ENCODE measurements around the gene SYN1. TPM values are rescaled to one million over a fixed set of nuclear protein-coding genes. Genes with fewer than 3 reads are reported as not detected.
"Not testable (repeated sequence)": the region's sequence is repeated elsewhere in the genome, so short reads cannot be mapped to it uniquely, and the experiment has no call there.

Gene SYN1
- polyA plus RNA-seq (2013, experiment 1 of 2): 5.5 TPM
- polyA plus RNA-seq (2013, experiment 2 of 2): 5.5 TPM

GRCh38 chrX:47619486-47620302 lies at the start of gene SYN1:
SYN1 (minus strand) TSS chrX:47619857; CDS start chrX:47619728, 129 bp downstream.
- Histone ChIP-seq H3K18ac (ENCODE audit: low read depth in 1 of 2, low read length in 2 of 2) (no peak within 1 kb of the TSS), H3K27me3 (ENCODE audit: control insufficient read depth in 1 of 2, insufficient read depth in 1 of 2, low read length in 2 of 2) (peaks cover 26 to 62% of the 10 kb centered on the region in 2 experiments), H3K79me1 (replicated peaks; ENCODE audit: low read length, poor library complexity, severe bottlenecking) (no peaks in the 10 kb centered on the region), H3K4me3 (ENCODE audit: insufficient read depth in 1 of 2, low read depth in 1 of 2, low read length in 2 of 2) (peak within 1 kb of the TSS; percentile 46 to 62), H2BK15ac (ENCODE audit: low read depth, poor library complexity, severe bottlenecking) (no peak within 1 kb of the TSS), H2BK12ac (ENCODE audit: low read length in 2 of 2) (no peak within 1 kb of the TSS), H2BK5ac (ENCODE audit: low read depth, low read length, poor library complexity, severe bottlenecking) (no peak within 1 kb of the TSS), H3K4me1 (ENCODE audit: control insufficient read depth, insufficient read depth, low read depth, low read length) (peaks cover 7% of the 10 kb centered on the region), H4K8ac (ENCODE audit: low read length) (no peak within 1 kb of the TSS), H3K23ac (ENCODE audit: low read length in 2 of 2) (no peak within 1 kb of the TSS), H2AK5ac (ENCODE audit: low read length, severe bottlenecking) (no peak within 1 kb of the TSS), H3K27ac (ENCODE audit: low read length, poor library complexity, severe bottlenecking) (no peak within 1 kb of the TSS), H3K9me3 (ENCODE audit: control insufficient read depth, low read length) (peaks cover 4% of the 10 kb centered on the region), H2AFZ (ENCODE audit: low read depth, low read length) (peak within 1 kb of the TSS; percentile 53), H3K14ac (ENCODE audit: low read length in 2 of 2) (no peak within 1 kb of the TSS), H2BK120ac (ENCODE audit: low read depth, low read length) (no peak within 1 kb of the TSS), H4K91ac (ENCODE audit: low read length) (no peak within 1 kb of the TSS), H3K4ac (ENCODE audit: low read depth in 1 of 2, low read length in 2 of 2) (no peak within 1 kb of the TSS), H3K36me3 (ENCODE audit: control insufficient read depth in 1 of 2, insufficient read depth in 2 of 2, low read depth in 1 of 2, low read length in 2 of 2) (no peaks in the 10 kb centered on the region), H3K4me2 (ENCODE audit: low read length, poor library complexity, severe bottlenecking) (peak within 1 kb of the TSS; percentile 77), H3K9ac (ENCODE audit: low read length) (no peak within 1 kb of the TSS)
- DNase-seq: peak; percentile 71
- WGBS: under 1% methylated on average over 38 of the region's 88 CpGs

- not testable (repeated sequence) for H3K4ac ChIP-seq (ENCODE audit: low read depth in 1 of 2, low read length in 2 of 2); H3K4me3 ChIP-seq (ENCODE audit: insufficient read depth in 1 of 2, low read depth in 1 of 2, low read length in 2 of 2); H2BK120ac ChIP-seq (ENCODE audit: low read depth, low read length); H3K4me1 ChIP-seq (ENCODE audit: control insufficient read depth, insufficient read depth, low read depth, low read length); H3K14ac ChIP-seq (ENCODE audit: low read length in 2 of 2); H4K91ac ChIP-seq (ENCODE audit: low read length); H2AK5ac ChIP-seq (ENCODE audit: low read length, severe bottlenecking); H2AFZ ChIP-seq (ENCODE audit: low read depth, low read length); H3K79me1 ChIP-seq (replicated peaks; ENCODE audit: low read length, poor library complexity, severe bottlenecking); H4K8ac ChIP-seq (ENCODE audit: low read length); H2BK5ac ChIP-seq (ENCODE audit: low read depth, low read length, poor library complexity, severe bottlenecking); H3K9ac ChIP-seq (ENCODE audit: low read length); H3K27me3 ChIP-seq (ENCODE audit: control insufficient read depth in 1 of 2, insufficient read depth in 1 of 2, low read length in 2 of 2); DNase-seq; H3K27ac ChIP-seq (ENCODE audit: low read length, poor library complexity, severe bottlenecking); H3K18ac ChIP-seq (ENCODE audit: low read depth in 1 of 2, low read length in 2 of 2); H3K4me2 ChIP-seq (ENCODE audit: low read length, poor library complexity, severe bottlenecking); H3K23ac ChIP-seq (ENCODE audit: low read length in 2 of 2); H3K9me3 ChIP-seq (ENCODE audit: control insufficient read depth, low read length); H3K36me3 ChIP-seq (ENCODE audit: control insufficient read depth in 1 of 2, insufficient read depth in 2 of 2, low read depth in 1 of 2, low read length in 2 of 2); H2BK15ac ChIP-seq (ENCODE audit: low read depth, poor library complexity, severe bottlenecking); H2BK12ac ChIP-seq (ENCODE audit: low read length in 2 of 2)
- 83% methylated on average over 4 of the region's 4 CpGs for WGBS
Measured at GRCh38 chrX:47665797-47666196, 46.1 kb upstream of the SYN1 start.

- DNase-seq: peak; percentile 7
- H3K23ac ChIP-seq (ENCODE audit: low read length in 2 of 2): no peak overlapping the region
- WGBS: 93% methylated on average over 2 of the region's 5 CpGs
Measured at GRCh38 chrX:47664737-47665136, 45.1 kb upstream of the SYN1 start.

GRCh38 chrX:47662144-47662657 lies 42.5 kb upstream of the SYN1 start:
- H2BK120ac ChIP-seq (ENCODE audit: low read depth, low read length): peak overlapping the region; percentile 5
- H4K91ac ChIP-seq (ENCODE audit: low read length): peak overlapping the region; percentile 50
- H3K14ac ChIP-seq (ENCODE audit: low read length in 2 of 2): no peak overlapping the region
- peaks cover 2% of the 10 kb centered on the region for H3K79me1 ChIP-seq (replicated peaks; ENCODE audit: low read length, poor library complexity, severe bottlenecking)
- no peaks in the 10 kb centered on the region for H3K9me3 ChIP-seq (ENCODE audit: control insufficient read depth, low read length)
- peaks cover 0 to 3% of the 10 kb centered on the region in 2 experiments for H3K27me3 ChIP-seq (ENCODE audit: control insufficient read depth in 1 of 2, insufficient read depth in 1 of 2, low read length in 2 of 2)
- peak overlapping the region; percentile 9 for H2BK5ac ChIP-seq (ENCODE audit: low read depth, low read length, poor library complexity, severe bottlenecking)
- H2BK12ac ChIP-seq (ENCODE audit: low read length in 2 of 2): no peak overlapping the region
- H2BK15ac ChIP-seq (ENCODE audit: low read depth, poor library complexity, severe bottlenecking): no peak overlapping the region
- H4K8ac ChIP-seq (ENCODE audit: low read length): peak overlapping the region; percentile 85
- H3K4me2 ChIP-seq (ENCODE audit: low read length, poor library complexity, severe bottlenecking): no peak overlapping the region
- peak overlapping the region; percentile 84 for H3K9ac ChIP-seq (ENCODE audit: low read length)
- H3K4me1 ChIP-seq (ENCODE audit: control insufficient read depth, insufficient read depth, low read depth, low read length): peaks cover 1% of the 10 kb centered on the region
- peak overlapping the region; percentile 86 for H3K27ac ChIP-seq (ENCODE audit: low read length, poor library complexity, severe bottlenecking)
- H3K4ac ChIP-seq (ENCODE audit: low read depth in 1 of 2, low read length in 2 of 2): peak overlapping the region in 1 of 2 experiments; percentile 94
- no peak overlapping the region for H3K23ac ChIP-seq (ENCODE audit: low read length in 2 of 2)
- H3K18ac ChIP-seq (ENCODE audit: low read depth in 1 of 2, low read length in 2 of 2): peak overlapping the region; percentile 60 to 79
- WGBS: 13% methylated on average over 1 of the region's 1 CpG
- H3K4me3 ChIP-seq (ENCODE audit: insufficient read depth in 1 of 2, low read depth in 1 of 2, low read length in 2 of 2): no peak overlapping the region
- H3K36me3 ChIP-seq (ENCODE audit: control insufficient read depth in 1 of 2, insufficient read depth in 2 of 2, low read depth in 1 of 2, low read length in 2 of 2): peaks cover 0 to 2% of the 10 kb centered on the region in 2 experiments
- H2AK5ac ChIP-seq (ENCODE audit: low read length, severe bottlenecking): no peak overlapping the region
- H2AFZ ChIP-seq (ENCODE audit: low read depth, low read length): no peak overlapping the region
- peak; percentile 96 for DNase-seq

More at GRCh38 chrX:47664737-47665136, 45.1 kb upstream of the SYN1 start:
- Histone ChIP-seq H4K8ac (ENCODE audit: low read length) (no peak overlapping the region), H3K14ac (ENCODE audit: low read length in 2 of 2) (no peak overlapping the region), H2BK15ac (ENCODE audit: low read depth, poor library complexity, severe bottlenecking) (no peak overlapping the region), H3K36me3 (ENCODE audit: control insufficient read depth in 1 of 2, insufficient read depth in 2 of 2, low read depth in 1 of 2, low read length in 2 of 2) (no peaks in the 10 kb centered on the region), H4K91ac (ENCODE audit: low read length) (no peak overlapping the region), H3K18ac (ENCODE audit: low read depth in 1 of 2, low read length in 2 of 2) (no peak overlapping the region), H3K4me3 (ENCODE audit: insufficient read depth in 1 of 2, low read depth in 1 of 2, low read length in 2 of 2) (no peak overlapping the region), H3K4me1 (ENCODE audit: control insufficient read depth, insufficient read depth, low read depth, low read length) (peaks cover 1% of the 10 kb centered on the region), H3K9ac (ENCODE audit: low read length) (peak overlapping the region; percentile 48), H2BK120ac (ENCODE audit: low read depth, low read length) (no peak overlapping the region), H2AK5ac (ENCODE audit: low read length, severe bottlenecking) (no peak overlapping the region), H3K27me3 (ENCODE audit: control insufficient read depth in 1 of 2, insufficient read depth in 1 of 2, low read length in 2 of 2) (peaks cover 0 to 3% of the 10 kb centered on the region in 2 experiments), H3K79me1 (replicated peaks; ENCODE audit: low read length, poor library complexity, severe bottlenecking) (no peaks in the 10 kb centered on the region), H3K27ac (ENCODE audit: low read length, poor library complexity, severe bottlenecking) (no peak overlapping the region), H3K4me2 (ENCODE audit: low read length, poor library complexity, severe bottlenecking) (no peak overlapping the region), H3K4ac (ENCODE audit: low read depth in 1 of 2, low read length in 2 of 2) (no peak overlapping the region), H3K9me3 (ENCODE audit: control insufficient read depth, low read length) (no peaks in the 10 kb centered on the region), H2AFZ (ENCODE audit: low read depth, low read length) (no peak overlapping the region), H2BK5ac (ENCODE audit: low read depth, low read length, poor library complexity, severe bottlenecking) (no peak overlapping the region), H2BK12ac (ENCODE audit: low read length in 2 of 2) (no peak overlapping the region)

Data from mesenchymal stem cell (in vitro differentiated cells and primary cell).